ENCODE data around the gene FBXL2.

The FBXL2 gene, protein sequence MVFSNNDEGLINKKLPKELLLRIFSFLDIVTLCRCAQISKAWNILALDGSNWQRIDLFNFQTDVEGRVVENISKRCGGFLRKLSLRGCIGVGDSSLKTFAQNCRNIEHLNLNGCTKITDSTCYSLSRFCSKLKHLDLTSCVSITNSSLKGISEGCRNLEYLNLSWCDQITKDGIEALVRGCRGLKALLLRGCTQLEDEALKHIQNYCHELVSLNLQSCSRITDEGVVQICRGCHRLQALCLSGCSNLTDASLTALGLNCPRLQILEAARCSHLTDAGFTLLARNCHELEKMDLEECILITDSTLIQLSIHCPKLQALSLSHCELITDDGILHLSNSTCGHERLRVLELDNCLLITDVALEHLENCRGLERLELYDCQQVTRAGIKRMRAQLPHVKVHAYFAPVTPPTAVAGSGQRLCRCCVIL
- long read RNA-seq, donor 1, transcript FBXL2-216 (15 exons, 3,847 nt): major isoform, 6 of 6 reads
- long read RNA-seq, donor 1, partial matches to known transcripts: 0 of 6 reads
- long read RNA-seq, donor 1, other reads (novel, unspliced or antisense): 0 of 6 reads
- long read RNA-seq, donor 2, transcript FBXL2-216 (15 exons, 3,847 nt): major isoform, 5 of 11 reads
- long read RNA-seq, donor 2, partial matches to known transcripts: 5 of 11 reads
- long read RNA-seq, donor 2, other reads (novel, unspliced or antisense): 0 of 11 reads
- long read RNA-seq, donor 3, partial matches to known transcripts: 0 of 5 reads
- long read RNA-seq, donor 3, other reads (novel, unspliced or antisense): 0 of 5 reads
- long read RNA-seq, donor 4, transcript FBXL2-216 (15 exons, 3,847 nt): major isoform, 5 of 9 reads
- long read RNA-seq, donor 4, partial matches to known transcripts: 0 of 9 reads
- long read RNA-seq, donor 4, other reads (novel, unspliced or antisense): 0 of 9 reads
- long read RNA-seq, donor 5, partial matches to known transcripts: 0 of 5 reads
- long read RNA-seq, donor 5, other reads (novel, unspliced or antisense): 0 of 5 reads
- long read RNA-seq, donor 6, transcript FBXL2-216 (15 exons, 3,847 nt): major isoform, 5 of 17 reads
- long read RNA-seq, donor 6, partial matches to known transcripts: 11 of 17 reads
- long read RNA-seq, donor 6, other reads (novel, unspliced or antisense): 0 of 17 reads
- long read RNA-seq, donor 7, partial matches to known transcripts: 29 of 31 reads
- long read RNA-seq, donor 7, other reads (novel, unspliced or antisense): 0 of 31 reads
- long read RNA-seq, donor 8, partial matches to known transcripts: 7 of 9 reads
- long read RNA-seq, donor 8, other reads (novel, unspliced or antisense): 0 of 9 reads

DNA sequence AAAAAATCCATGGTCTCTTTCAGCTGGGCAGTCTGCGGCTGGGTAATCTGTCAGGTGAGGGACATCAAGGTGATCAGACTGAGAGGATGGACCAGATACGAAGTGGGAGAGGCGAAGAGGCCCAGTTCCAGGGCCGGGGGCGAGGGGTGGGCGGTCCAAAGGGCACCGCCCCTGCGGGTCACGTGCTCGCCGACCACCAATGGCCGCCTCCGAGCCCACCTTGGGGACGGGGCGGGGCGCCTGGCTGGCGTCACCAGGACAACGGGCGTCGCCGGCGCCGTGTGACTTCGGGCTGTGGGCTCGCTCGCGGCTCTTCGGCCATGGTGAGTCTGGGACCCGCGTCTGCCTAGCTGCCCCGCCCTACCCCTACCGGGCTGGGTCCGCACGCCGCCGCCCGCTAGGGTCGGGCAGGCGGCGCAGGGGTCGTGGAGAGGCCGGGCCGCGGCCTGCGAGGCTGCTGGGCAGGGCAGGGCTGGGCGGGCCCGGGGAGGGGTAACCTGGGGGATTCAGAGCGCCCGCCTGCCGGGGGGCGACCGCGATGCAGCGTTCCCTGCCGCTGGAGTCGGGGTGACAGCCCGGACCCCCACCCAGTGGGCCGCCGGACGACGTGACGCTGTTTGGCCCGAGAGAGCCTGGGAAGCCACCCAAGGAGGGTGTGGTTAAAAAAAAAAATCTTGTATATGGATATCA lies at the start of gene FBXL2:
FBXL2 (plus strand) TSS at position 250 of the 690 bp plus-strand sequence; CDS start at position 321, 71 bp downstream.
- peak; percentile 88 for DNase-seq

DNA sequence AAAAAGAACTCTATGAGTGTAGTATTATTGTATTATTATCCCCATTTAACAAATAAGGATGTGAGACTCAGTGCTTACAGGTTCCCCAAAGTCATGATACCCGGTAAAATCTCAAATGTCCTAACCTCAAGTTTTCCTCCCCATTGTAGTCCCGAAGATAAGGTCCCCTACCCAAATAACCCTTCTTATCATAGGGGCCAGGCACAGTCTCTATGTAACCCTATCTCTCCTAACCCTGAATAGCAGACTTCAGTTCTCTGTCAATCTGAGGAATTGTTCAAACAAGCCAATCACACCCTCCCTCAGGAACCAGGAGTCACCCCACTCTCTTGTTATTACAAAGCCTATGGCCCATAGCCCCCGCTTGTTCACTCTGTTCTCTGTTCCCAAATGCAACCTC lies 48.2 kb upstream of the FBXL2 start:
- no peak for DNase-seq

DNA sequence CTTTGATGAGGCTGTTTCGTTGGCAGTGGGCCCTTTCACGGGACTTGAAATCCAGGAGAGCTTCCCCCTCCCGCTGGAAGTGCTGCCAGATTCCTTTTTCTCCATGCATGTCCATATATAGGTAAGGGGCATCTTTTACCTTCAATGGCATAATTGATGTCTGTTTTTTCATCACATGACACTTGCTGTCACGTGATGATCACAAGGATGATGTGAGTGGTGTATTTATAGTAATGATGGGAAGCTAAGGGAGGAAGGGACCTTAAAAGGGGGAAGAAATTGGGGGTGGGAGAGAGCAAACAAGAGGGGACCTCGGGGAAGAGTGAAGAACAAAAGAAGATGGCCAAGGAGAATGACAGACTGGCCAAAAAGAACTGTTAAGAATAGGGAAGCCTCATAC lies 47.3 kb upstream of the FBXL2 start:
- no peak for DNase-seq

DNA sequence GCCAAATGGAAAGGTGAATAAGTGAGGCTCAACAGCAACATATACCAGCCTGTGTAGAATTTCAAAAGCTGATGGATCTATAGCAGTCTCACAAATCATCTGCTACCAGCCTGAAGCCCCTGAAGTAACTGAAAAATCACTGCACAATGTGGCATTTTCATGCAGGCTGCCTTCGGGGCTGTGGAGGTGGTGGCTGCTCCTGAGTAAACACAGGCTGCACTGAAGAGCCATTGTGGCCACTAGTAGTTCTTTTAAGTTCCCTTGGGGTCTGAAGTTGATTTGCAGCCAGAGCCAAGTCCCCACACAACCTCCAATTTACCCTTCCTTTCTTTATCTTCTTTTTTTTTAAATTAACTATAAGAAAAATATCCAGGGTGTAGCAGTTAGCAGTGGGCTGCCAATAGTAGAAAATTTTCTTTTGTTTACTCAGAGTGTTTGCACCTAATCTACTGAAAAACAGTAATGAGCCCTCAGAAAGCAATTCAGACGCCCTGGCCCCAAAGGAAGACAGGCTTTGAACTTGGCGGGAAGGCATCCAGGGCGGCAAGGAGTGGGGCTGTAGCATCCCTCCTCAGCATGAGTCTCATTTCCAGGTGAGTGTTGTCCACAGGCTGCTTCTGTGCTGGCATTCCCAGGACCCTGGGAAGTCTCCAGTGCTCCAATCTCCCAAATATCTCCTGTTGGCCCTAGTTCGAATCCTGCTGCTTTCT lies 45.3 kb upstream of the FBXL2 start:
- no peak for DNase-seq

DNA sequence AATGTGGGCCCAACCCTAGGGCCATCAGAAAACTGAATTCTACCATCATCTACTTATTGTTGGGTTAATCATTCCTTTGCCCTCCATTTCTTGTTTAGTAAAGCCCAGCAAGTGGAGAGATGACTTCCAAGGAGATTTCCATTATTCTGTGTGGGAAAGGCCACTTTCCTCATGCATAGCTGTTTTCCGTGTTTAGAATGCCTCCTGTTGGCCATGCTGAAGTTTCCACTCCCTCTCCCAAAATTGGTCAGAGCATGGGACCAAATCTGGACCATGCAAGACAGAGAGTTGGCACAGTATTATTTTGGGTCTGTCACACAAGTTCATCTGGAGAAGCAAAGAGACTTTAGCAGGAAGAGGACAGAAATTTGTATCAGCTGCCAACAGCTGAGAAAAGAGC lies 43.4 kb upstream of the FBXL2 start:
- DNase-seq: no peak

DNA sequence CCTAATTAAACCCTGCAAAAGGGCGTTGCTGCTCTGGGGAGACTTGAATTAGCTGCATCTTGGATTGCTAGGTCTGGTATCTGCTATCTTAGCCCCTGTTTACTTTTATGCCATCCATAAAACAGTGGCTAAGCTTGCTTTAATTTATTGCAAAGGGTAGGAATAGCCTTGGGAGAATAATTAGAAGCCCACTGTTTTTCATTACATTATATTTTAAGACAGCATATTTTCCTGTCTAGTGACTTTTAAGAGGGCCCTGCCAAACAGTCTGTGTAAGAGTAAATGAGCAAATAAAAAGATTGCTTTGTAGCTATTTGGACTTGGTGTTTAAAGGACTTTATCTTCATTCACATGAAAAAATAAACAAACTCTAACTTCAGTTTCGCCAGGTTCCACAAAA lies 41.2 kb upstream of the FBXL2 start:
- DNase-seq: no peak

DNA sequence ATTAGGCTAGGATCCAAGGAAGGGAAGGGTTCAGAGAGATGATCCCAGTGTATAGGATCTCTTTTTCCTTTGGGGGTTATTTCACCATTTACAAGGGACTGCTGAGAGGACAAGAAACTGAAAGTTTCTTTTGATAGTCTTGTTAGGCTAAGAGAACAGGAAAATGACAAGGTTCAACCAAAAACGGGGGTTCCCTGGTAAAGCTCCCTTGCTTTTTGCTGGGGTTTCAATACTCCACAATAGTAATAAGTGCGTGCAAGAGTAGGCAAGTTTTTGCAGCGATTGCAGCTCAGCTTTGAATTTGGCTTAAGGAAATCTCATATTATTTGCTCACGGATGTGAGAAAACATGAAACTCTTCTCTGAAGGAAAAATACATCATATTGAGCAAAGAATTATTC lies 39.8 kb upstream of the FBXL2 start:
- no peak for DNase-seq

DNA sequence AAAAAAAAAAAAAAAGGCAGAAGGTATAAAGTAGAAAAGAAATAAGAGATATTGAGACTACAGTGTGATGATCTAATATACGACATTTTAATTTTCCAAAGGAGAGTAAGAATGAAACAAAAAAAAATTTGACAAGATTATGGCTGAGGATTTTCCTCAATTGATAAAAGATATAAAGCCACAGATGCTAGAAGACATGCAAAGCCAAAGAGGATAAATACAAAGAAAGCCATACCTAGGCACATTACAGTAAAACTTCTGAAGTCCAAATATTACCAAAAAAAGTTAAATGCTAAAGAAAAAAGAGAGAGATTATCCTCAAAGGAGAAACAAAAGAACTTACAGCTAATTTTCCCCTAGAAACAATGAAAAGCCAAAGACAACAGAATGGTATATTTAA lies 38.3 kb upstream of the FBXL2 start:
- no peak for DNase-seq

DNA sequence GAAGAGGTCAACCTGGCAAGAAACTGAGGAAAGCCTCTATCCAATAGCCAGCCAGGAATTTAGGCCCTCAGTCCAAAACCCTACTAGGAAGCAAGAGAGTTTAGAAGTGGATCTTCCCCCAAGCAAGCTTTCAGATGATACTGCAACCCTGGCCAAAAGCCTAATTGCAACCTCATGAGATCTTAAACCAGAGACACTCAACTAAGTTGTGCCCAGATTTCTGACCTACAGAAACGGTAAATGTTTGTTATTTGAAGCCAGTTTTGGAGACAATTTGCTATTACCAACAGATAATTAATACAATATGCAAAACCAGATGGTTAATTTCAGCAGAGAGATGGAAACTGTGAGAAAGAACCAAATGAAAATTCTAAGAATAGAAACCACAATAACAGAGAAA lies 37.0 kb upstream of the FBXL2 start:
- no peak for DNase-seq

DNA sequence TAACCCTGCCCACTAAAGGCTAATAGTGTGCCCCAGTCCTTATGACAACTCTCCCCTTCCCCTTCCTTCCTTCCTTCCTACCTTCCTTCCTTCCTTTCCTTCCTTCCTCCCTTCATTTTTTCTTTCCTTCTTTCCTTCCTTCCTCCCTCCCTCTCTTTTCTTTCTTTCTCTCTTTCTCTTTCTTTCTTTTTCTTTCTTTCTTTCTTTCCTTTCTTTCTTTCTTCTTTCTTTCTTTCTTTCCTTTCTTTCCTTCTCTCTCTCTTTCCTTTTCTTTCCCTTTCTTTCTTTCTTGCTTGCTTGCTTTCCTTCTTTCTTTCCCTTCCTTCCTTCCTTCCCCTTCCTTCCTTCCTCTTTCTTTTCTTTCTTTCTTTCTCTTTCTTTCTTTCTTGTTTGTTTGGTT lies 30.5 kb upstream of the FBXL2 start:
- DNase-seq: no peak

DNA sequence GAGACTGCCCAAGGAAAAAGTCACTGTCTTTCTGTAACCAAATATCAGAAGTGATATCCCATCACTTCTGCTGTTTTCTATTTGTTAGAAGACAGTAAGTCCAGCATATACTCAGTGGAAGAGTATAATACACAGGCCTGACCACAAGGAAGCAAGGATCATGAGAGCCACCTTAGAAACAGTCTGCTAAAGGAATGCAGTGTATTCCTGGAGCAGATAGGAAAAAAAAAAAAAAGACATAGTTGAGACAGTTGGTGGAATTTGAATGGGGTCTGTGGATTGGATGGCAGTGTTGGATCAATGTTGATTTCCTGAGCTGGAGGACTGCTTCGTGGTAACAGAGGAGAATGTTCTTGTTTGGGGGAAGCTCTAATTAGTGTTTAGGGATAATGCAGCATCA lies 26.5 kb upstream of the FBXL2 start:
- no peak for DNase-seq

DNA sequence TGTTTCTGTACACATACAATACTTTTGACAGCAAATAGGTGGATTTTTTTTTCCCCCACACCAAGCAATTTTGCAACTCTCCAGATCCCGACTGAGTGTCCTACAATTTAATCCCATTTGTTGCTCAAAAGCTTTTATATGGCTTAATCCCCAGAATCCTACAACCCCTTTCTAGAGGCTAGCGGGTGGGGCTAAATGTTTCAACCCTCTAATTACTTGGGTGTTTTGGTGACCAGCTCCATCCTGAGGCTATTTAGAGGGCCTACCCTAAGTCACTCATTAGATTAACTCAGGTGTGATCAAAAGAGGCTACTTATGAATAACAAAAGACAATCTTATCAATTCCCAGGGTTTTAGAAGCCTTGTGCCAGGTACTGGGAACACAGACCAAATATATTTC lies 21.0 kb upstream of the FBXL2 start:
- DNase-seq: no peak

DNA sequence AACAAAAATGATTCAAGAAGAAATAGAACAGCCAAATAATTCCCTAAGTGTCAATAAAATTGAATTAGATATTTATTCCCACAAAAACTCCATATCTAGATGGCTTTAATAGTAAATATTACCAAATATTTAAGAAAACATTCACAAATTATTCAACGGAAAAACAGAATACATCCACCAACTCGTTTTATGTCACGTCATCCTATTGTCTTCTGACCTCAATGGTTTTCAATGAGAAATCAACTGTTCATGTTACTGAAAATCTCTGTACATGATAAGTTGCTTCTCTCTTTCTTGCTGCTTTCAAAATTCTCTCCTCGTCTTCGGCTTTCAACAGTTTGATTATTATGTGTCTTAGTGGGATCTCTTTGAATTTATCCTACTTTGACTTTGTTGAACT lies 17.1 kb upstream of the FBXL2 start:
- no peak for DNase-seq

DNA sequence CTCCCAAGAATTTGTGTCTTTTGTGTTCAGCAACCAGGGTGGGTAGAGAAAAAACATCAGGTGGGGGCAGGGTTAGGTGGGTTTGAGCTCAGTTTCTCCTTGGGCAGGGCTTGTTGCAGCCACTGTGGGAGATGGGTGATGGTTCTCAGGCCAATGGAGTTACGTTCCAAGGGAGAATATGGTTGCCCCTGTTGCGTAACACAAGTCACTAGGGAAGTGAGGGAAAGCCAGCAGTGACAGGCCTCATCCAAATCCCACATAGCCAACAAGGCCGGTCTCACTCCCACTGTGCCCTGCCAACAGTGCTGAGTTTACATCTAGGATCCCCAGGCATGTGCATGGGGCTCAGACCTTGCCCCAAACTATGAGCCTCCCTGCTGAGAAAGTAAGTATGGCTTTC lies 7.9 kb upstream of the FBXL2 start:
- no peak for DNase-seq

DNA sequence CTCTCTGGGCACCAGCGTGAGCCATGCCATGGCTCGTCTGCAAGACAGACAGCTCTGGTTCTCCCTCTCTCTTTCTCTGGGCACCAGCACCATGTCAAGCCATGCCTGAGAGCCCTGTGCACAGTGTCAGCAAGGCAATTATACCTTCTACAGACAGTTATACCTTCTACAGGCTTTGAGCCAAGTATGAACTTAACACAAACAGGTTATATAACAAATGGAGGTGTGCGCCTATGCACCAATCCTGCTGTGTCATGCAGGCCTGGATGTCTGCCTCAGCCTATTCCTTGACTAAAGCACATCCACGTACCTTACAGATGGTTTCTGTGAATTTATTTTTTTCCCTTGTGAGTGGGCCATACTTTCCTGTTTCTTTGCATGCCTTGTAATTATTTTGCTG lies 5.9 kb upstream of the FBXL2 start:
- no peak for DNase-seq

DNA sequence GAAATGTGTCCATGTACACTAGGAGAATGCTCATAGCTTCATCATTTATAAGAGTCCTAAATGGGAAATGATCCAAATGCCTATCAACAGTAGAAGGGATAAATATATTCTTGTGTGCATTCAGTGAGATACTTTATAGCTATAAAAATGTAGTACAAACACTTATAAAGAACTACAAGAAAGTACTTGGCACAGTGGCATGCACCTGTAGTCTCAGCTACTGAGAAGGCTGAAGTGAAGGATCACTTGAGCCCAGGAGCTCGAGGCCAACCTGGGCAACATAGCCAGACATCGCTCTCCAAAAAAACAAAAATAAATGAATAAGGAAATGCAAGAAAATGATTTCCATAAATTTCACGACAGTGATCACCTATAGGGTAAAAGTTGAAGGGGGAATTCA lies 3.6 kb upstream of the FBXL2 start:
- no peak for DNase-seq

DNA sequence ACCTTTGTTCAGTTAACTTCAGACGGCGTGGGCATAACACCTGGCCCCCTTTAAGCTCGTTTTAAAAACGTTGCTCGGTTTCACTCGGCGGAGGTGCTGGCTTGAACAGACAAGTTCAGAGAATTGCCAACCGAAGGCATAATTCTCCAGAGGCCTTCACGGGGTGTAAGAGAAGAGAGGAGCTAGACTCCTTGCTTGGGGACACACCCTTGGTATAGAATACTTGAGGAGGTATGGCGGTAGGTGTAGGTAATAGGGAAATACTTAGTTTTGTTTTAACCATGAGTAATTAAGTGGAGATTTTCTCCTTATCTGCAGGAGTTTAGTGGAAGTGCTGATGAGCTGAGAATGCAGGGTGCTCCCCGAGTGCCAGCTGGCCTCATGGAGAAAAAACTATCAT lies 921 bp downstream of the FBXL2 start:
- peak; percentile 31 for DNase-seq

DNA sequence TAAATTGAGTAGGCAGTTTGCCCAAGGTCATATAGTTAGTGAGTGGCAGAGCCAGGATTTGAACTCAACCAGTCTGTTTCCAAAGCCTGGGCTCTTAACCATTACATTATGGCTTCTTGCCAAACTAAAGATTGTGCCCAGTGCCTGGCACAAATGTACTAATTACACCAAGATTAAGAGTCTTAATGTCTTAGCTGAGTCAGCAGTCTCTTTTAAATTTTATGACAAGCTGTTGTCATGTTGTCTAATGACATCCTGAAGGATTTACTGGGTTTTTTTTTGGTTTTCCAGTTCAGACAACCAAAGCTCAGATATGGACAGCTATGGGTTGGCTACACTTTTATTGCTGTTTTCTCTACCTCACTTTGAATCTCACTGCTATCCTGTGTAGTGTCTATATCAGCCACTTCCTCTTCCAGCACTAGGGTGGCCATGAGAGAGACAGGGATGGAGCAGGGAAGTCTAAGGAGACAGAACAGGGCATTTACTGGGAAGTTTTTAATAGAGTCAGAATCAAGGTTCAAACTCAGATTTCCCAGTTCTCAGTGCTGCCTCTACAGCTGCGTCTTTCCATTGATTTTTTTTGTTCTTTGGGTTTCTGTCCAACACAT lies 10.5 kb downstream of the FBXL2 start:
- no peak for DNase-seq

DNA sequence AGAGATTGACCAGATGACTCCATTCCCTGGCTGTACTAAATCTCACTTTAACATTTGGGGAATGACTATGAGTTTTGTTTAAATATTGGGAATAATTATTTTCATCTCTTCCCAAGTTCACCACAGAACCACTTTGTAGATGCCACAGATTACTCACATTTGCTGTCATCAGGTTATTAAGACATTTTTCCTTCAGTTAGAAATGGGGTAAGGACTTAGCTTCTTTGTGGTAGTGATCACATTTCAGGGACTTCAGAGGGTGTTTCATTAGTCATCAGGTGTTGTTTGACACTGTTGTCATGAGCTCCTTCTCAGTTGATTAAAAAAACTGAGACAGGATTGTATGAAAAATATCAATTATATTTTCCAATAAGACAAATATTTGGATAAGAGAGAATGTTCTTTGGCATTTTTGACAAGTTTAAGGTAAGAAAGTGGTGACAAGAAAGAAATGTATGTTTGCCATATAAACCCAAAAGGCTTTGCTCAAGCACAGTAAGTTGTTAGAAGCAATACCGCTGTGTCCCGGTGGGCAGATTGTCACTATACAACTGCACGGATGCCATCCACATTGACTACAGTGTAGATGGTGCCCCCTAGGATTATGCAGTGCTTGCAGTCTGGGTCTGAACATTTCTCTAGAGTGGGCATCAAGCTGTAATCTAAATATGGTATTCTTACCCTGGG lies 22.3 kb downstream of the FBXL2 start:
- DNase-seq: no peak

DNA sequence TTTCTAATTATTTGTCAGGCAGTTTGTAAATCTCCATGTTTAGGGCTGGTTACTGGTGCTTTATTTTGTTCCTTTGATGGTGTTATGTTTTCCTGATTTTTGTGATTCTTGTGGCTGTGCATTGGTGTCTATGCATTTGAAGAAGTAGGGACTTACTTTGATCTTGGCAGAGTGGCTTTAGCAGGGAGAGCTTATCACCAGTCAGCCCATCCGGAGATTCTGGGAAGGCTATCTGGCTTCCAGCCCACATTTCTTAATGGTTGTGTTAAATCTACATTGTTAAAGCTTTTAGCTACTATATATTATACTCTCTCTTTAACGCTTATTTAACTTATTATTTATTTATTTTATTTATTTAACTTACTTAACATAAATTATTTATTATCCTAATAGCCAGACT lies 35.1 kb downstream of the FBXL2 start:
- DNase-seq: no peak

All from right kidney (tissue), 9 donors.